Activated CD4-positive, alpha-beta T cell treated with anti-CD3 and anti-CD28 coated beads for 36 hours (primary cell): ENCODE data around the gene ATPAF2. TPM values are rescaled to one million over a fixed set of nuclear protein-coding genes. Genes with fewer than 3 reads are reported as not detected.

ENCODE experiments used
- ATAC-seq: fragments of 200-7000 bp; cut with Tn5 transposase; one replicate; pipeline ENCODE4 v1.10.0; 2021; ENCODE audit warnings: mild to moderate bottlenecking, moderate library complexity
- CTCF ChIA-PET: fragments of 350-600 bp; sonication (Branson Sonifier 250); formaldehyde crosslinking; loops from one replicate; lab custom pipeline; 2021; ENCODE audit warnings: antibody characterized with exemption; lab: Charles Lee
- POLR2A ChIA-PET: fragments of 350-600 bp; sonication (Branson Sonifier 250); formaldehyde crosslinking; loops from one replicate; lab custom pipeline; 2021; ENCODE audit warnings: antibody characterized with exemption, inconsistent platforms; lab: Charles Lee
- DNase-seq: peaks from one replicate; pipeline ENCODE4 v3.0.0-alpha.2; 2020
- H3K27ac Mint-ChIP-seq: one replicate; pipeline ENCODE4 v1.8.0; 2021; ENCODE audit warnings: mixed read lengths
- H3K27me3 Mint-ChIP-seq: one replicate; pipeline ENCODE4 v1.8.0; 2021; ENCODE audit warnings: mixed read lengths
- H3K36me3 Mint-ChIP-seq: one replicate; pipeline ENCODE4 v1.8.0; 2021; ENCODE audit warnings: low read depth, mixed read lengths
- H3K4me1 Mint-ChIP-seq: one replicate; pipeline ENCODE4 v1.8.0; 2021; ENCODE audit warnings: mixed read lengths
- H3K4me3 Mint-ChIP-seq: one replicate; pipeline ENCODE4 v1.8.0; 2021; ENCODE audit warnings: mild to moderate bottlenecking, moderate library complexity, mixed read lengths
- H3K9me3 Mint-ChIP-seq: one replicate; pipeline ENCODE4 v1.8.0; 2021; ENCODE audit warnings: low read depth, mixed read lengths
- intact Hi-C, 2 experiments: fragments of 100-400 bp; cut with DNase I in 1 of 2; cut with micrococcal nuclease in 1 of 2; formaldehyde crosslinking; loops; one replicate each; pipeline versions ENCODE4 v1.14.2 to v1.15.1; 2022 to 2024; cut with DNase I, micrococcal nuclease
- total RNA-seq, 2 experiments: library from RNA; stranded (reverse); gene quantifications; one replicate each; pipeline ENCODE4 v1.2.3, GENCODE V29; 2021

ATPAF2 gene
- total RNA-seq, 2 experiments from 2014 or later = 32.9 to 40.3 TPM

DNA sequence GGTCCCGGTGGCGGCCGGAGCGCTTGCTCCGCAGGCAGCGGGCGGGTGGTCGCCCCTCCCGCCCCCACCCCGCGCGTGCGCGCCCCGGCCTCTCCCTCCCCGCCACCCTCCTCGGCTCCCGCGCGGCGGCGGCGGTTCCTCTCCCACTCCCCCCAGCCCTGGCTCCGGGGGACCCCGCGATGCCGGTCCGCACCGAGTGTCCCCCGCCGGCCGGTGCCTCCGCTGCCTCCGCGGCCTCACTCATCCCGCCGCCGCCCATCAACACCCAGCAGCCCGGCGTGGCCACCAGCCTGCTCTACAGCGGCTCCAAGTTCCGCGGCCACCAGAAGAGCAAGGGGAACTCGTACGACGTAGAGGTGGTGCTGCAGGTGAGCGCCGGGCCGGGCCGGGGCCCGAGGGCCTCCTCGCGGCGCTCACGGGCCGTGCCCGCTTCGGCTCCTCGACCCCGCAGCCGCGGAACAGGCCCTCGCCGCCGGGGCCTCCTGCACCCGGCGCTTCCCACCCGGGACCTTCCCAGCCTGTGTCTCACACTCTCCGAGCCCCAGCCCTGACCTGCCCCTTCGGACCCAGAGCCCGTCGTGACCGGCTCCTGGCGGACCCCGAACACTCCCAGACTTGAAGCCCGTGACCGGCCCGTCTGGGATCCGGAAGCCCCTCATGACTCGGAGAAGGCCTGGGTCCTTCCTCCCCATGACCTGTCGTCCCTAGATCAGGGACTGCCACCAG lies 730 bp upstream of the ATPAF2 start:
- DNase-seq = no peak
- ATAC-seq = peak; percentile 4
- POLR2A ChIA-PET = no interaction called here
- Mint-ChIP-seq H3K9me3 (no peaks in the 10 kb centered on the region), H3K36me3 (peaks cover 9% of the 10 kb centered on the region), H3K4me1 (peaks cover 49% of the 10 kb centered on the region), H3K4me3 (peak overlapping the region; percentile 91), H3K27ac (peak overlapping the region; percentile 92), H3K27me3 (no peaks in the 10 kb centered on the region)
- intact Hi-C loops = loop anchor here (1.0 to 5.0 kb wide), 19 partner anchors 48 to 802 kb away; partner anchors contain the start of genes ALKBH5 (in 2 of the 2), DRC3 (in 2 of the 2), DRG2 (in 2 of the 2) and PEMT (in 2 of the 2)
- CTCF ChIA-PET = no interaction called here

DNA sequence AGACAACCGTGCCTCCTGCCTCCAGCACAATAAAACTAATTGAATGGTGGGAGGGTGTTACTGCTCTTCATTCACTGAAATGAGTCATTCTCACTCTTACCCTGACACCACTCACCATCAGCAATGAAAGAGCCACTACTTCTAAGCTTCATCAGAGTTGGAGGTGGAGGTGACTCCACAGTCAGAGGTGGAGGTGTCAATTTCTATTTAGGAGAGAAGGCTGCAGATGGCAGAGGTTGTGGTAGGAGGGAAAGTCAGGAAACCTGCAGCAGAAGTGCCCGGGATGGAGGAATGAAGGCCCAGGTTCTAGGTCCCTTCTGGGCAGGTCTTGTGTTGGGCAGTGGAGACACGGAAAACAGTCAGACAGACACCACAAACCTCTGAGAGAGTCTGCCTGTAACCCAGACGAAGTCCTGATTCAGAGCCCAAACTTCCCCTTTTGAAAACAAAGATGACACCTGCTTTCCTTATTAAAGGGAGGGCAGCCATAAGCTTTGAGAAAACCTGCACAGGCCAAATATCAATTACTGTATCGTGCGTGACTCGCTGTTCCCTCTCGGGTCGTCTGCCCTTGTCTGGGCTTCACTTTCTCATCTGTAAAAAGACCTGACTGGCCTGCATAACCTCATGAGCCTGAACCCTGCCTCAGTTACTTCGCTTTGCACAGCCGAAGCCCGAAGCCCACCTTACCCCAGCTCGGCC lies 668 bp downstream of the ATPAF2 start:
- H3K27ac Mint-ChIP-seq = peak overlapping the region; percentile 92
- no peaks in the 10 kb centered on the region for H3K9me3 Mint-ChIP-seq
- DNase-seq (peak; percentile 50), ATAC-seq (peak; percentile 56)
- intact Hi-C loops = loop anchor here (2.0 kb wide), 6 partner anchors 223 to 561 kb away; partner anchors contain the start of genes MED9 (in 1 of the 2), MIEF2 (in 1 of the 2) and PEMT (in 1 of the 2)
- peak overlapping the region; percentile 91 for H3K4me3 Mint-ChIP-seq
- H3K27me3 Mint-ChIP-seq = no peaks in the 10 kb centered on the region
- H3K36me3 Mint-ChIP-seq = peaks cover 9% of the 10 kb centered on the region
- ChIA-PET CTCF (interaction anchor here (0.6 to 1.7 kb wide), 6 partner anchors 9 to 673 kb away, joined by 3 to 6 read pairs (median 3); no protein-coding TSS in a partner anchor), POLR2A (interaction anchor here (0.7 to 1.0 kb wide), 2 partner anchors 80 to 185 kb away, joined by 3 to 4 read pairs; no protein-coding TSS in a partner anchor)
- peaks cover 53% of the 10 kb centered on the region for H3K4me1 Mint-ChIP-seq

DNA sequence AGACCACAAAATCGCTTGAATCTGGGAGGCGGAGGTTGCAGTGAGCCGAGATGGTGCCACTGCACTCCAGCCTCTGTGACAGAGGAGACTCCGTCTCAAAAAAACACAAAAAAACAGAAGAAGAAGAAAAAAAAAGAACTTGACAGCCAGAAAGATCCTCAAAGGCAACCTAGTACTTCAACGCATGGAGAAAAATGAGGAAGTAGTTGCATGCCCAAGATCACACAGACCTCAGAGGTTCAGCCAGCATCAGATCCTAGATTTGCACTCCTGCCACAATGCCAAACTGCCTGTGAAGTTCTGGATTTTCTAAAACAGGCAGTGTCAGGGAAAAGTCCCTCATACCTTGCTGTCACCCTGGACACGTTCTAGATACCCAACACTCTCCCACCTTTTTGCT lies 1.5 kb downstream of the ATPAF2 start:
- Mint-ChIP-seq H3K4me1 (peaks cover 55% of the 10 kb centered on the region), H3K4me3 (peak overlapping the region; percentile 91), H3K27me3 (no peaks in the 10 kb centered on the region), H3K36me3 (peaks cover 9% of the 10 kb centered on the region), H3K27ac (peak overlapping the region; percentile 92), H3K9me3 (no peaks in the 10 kb centered on the region)
- CTCF ChIA-PET = interaction anchor here (0.8 to 3.8 kb wide), 3 partner anchors 9 to 148 kb away, joined by 3 to 12 read pairs (median 6); no protein-coding TSS in a partner anchor
- DNase-seq (no peak), ATAC-seq (no peak)
- intact Hi-C loops = no loop called here
- POLR2A ChIA-PET = interaction anchor here (1.0 kb wide), 1 partner anchor 79 kb away, joined by 3 read pairs; no protein-coding TSS in a partner anchor

DNA sequence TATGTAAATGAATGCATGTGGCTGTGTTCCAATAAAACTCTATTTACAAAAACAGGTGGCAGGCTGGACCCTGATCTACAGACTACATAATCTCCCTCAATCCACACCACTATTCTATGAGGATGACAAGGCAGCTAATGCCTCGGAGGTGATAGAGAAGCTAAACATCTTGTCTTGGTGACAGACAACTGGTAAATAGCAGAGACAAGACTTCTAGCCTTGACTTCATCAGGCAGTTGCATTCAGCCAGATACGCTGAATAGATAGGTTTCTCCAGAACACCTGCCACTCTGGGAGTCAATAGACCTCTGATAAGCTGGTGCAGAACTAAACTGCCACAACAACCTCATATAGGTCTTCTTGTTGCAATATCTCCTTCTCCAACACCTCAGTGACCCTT lies 3.3 kb downstream of the ATPAF2 start:
- no peak for DNase-seq
- no peak for ATAC-seq
- Mint-ChIP-seq H3K4me1 (peaks cover 41% of the 10 kb centered on the region), H3K4me3 (no peak overlapping the region), H3K27ac (no peak overlapping the region), H3K36me3 (peaks cover 9% of the 10 kb centered on the region), H3K9me3 (no peaks in the 10 kb centered on the region), H3K27me3 (no peaks in the 10 kb centered on the region)
- POLR2A ChIA-PET = no interaction called here
- intact Hi-C loops = no loop called here
- CTCF ChIA-PET = interaction anchor here (0.5 to 4.4 kb wide), 10 partner anchors 13 to 223 kb away, joined by 3 to 42 read pairs (median 4); partner anchors contain the start of genes DRC3 and TOM1L2

DNA sequence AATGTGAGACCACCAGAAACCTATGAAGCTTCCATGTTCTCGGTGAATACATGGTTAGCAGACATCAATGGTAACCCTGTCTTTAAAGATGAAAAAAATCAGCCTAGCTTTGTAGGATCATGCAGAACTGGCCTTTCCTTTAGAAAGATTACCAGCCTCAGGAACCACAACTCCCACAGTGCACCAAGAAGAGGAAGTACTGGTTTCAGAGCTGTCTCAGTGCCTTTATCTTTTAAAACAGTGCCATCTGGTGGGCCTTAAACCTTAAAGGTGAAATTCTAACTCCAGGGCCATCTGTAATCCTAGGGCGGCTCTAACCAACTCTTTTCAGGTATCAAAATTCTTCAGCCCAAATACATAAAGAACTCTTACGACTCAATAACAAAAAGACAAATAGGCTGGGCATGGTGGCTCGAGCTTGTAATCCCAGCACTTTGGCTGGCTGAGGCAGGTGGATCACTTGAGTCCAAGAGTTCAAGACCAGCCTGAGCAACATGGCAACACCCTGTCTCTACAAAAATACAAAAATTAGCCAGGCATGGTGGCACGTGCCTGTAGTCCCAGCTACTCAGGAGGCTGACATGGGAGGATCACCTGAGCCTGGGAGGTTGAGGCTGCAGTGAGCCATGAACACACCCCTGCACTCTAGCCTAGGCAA lies 5.4 kb downstream of the ATPAF2 start:
- DNase-seq (peak; percentile 69), ATAC-seq (peak; percentile 69)
- peaks cover 4% of the 10 kb centered on the region for H3K36me3 Mint-ChIP-seq
- no peak overlapping the region for H3K27ac Mint-ChIP-seq
- peaks cover 31% of the 10 kb centered on the region for H3K4me1 Mint-ChIP-seq
- no peak overlapping the region for H3K4me3 Mint-ChIP-seq
- H3K9me3 Mint-ChIP-seq = no peaks in the 10 kb centered on the region
- H3K27me3 Mint-ChIP-seq = no peaks in the 10 kb centered on the region
- intact Hi-C loops = loop anchor here (1.0 to 2.0 kb wide), 6 partner anchors 39 to 352 kb away; partner anchors contain the start of gene RAI1 (in 1 of the 2)
- POLR2A ChIA-PET = no interaction called here
- CTCF ChIA-PET = interaction anchor here (0.5 to 4.4 kb wide), 28 partner anchors 11 to 754 kb away, joined by 3 to 42 read pairs (median 4); partner anchors contain the start of gene LLGL1

DNA sequence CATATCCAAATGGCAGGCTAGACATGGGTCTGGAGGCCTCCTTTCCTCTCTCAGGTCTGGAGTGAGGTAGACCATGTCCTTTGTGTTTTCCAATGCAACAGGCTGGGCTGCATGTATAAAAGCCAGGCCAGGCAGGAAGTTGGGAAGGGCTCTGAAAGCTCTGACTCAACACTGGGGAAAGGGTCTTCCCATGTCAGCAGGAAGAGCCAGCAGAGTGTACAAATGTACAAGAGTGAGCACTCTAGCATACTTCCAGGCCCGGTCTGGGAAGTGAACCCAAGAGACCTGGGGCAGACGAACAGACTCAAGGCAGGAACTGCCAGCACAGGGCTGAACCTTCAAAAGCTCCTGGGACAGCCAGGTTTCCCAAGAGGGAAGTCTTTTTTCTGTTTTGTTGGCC lies 7.0 kb downstream of the ATPAF2 start:
- ChIA-PET CTCF (interaction anchor here (0.8 to 4.1 kb wide), 4 partner anchors 9 to 133 kb away, joined by 3 to 28 read pairs (median 5); no protein-coding TSS in a partner anchor), POLR2A (no interaction called here)
- Mint-ChIP-seq H3K27me3 (no peaks in the 10 kb centered on the region), H3K36me3 (peaks cover 6% of the 10 kb centered on the region), H3K4me3 (no peak overlapping the region), H3K27ac (no peak overlapping the region), H3K9me3 (no peaks in the 10 kb centered on the region), H3K4me1 (peaks cover 20% of the 10 kb centered on the region)
- DNase-seq (no peak), ATAC-seq (no peak)
- intact Hi-C loops = loop anchor here in 1 of 2 experiments (2.0 kb wide), 2 partner anchors 37 to 219 kb away; no protein-coding TSS in a partner anchor

DNA sequence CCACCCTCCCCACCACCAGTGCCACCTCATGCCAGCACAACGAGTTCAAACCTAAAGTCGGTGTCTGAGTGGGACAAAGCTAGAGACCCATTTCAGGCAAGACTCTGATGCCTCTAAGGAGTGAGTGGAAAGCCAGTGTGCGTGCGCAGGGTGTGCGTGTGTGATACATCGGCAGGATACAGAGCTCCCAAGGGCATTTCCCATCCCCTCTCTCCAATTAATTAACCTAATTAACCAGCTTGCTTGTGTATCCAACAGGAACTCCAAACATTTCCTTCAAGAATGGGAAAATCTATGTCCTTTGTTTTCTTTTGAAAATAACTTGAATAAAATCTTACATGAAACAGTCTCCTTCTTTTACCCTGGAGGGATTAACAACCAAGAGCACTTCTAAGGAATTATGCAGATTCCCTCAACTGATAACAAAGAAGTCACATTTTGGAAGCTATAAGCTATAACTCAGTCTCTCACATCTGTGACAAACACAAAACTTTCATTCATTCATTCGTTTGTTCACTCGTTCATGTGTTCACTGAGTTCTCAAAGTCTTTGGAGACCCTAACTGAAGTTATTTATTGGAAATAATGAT lies 9.9 kb downstream of the ATPAF2 start:
- Mint-ChIP-seq H3K36me3 (peaks cover 11% of the 10 kb centered on the region), H3K4me1 (peaks cover 26% of the 10 kb centered on the region), H3K9me3 (no peaks in the 10 kb centered on the region), H3K4me3 (no peak overlapping the region), H3K27me3 (no peaks in the 10 kb centered on the region), H3K27ac (no peak overlapping the region)
- ATAC-seq = no peak
- intact Hi-C loops = loop anchor here in 1 of 2 experiments (10.0 kb wide), 1 partner anchor 674 kb away; no protein-coding TSS in a partner anchor
- no peak for DNase-seq
- POLR2A ChIA-PET = interaction anchor here (0.6 kb wide), 1 partner anchor 102 kb away, joined by 4 read pairs; no protein-coding TSS in a partner anchor
- CTCF ChIA-PET = interaction anchor here (0.7 to 1.8 kb wide), 5 partner anchors 9 to 143 kb away, joined by 3 to 6 read pairs (median 3); no protein-coding TSS in a partner anchor

DNA sequence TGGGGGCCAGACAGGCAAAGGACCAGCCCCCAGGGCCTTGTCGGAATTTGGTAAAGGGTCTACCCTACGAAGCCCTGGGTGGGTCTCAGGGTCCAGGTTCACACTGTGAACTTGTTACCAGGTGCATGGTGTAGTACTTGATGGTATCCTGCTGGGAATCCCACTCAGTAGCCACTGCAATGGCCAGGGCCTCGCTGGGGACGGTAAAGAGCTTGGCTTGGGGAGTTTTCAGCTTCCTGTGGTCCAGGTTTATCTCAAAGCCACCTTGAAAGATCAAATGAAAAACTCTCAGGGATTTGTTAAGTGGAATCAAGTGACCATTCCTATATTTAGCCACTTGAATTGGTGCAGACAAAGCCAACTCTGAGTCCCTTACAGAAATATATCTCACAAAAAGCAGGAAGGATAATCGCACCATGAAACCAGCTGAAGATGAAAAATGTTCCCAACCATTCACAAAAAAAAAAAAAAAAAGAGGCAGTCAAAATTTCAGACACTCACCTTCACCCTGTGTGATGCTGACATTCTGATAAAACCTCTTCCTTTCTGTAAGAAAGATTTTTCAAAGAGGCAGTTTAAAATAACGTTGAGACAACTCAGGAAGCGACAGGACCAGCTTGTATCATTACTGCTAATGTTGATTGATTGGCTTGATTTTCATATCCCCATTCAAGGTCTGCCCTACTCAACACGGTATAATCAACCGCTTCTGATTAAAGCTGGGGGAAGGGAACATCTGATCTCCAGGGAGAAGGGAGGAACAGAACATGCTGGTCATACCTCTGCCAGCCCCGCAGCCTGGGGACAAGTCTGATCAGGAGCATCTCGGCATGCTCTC lies 10.6 kb downstream of the ATPAF2 start:
- Mint-ChIP-seq H3K27ac (no peak overlapping the region), H3K9me3 (no peaks in the 10 kb centered on the region), H3K4me1 (peaks cover 23% of the 10 kb centered on the region), H3K4me3 (no peak overlapping the region), H3K36me3 (peaks cover 11% of the 10 kb centered on the region), H3K27me3 (no peaks in the 10 kb centered on the region)
- DNase-seq (no peak), ATAC-seq (no peak)
- intact Hi-C loops = loop anchor here in 1 of 2 experiments (10.0 kb wide), 1 partner anchor 674 kb away; no protein-coding TSS in a partner anchor
- CTCF ChIA-PET = interaction anchor here (0.6 to 1.8 kb wide), 6 partner anchors 9 to 138 kb away, joined by 3 to 6 read pairs (median 4); no protein-coding TSS in a partner anchor
- POLR2A ChIA-PET = no interaction called here

DNA sequence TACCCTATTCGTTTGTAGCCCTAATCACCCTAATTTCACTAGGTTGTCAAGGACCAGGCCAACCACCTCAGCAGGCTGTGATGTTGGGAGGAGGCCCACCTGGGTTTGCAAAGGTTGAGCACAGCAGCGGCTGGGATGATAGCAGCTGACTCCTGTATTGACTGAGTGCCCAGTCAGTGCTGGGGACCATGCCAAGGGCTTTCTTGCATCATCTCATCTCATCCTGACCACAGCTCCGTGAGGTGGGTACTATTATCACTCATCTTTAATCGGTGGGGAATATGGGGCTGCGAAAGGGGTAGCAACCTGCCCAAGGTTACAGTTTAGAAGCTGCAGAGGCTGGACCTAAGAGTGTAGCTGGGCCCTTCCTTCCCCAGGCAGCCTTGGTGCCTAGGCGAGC lies 11.7 kb downstream of the ATPAF2 start:
- no peak overlapping the region for H3K4me3 Mint-ChIP-seq
- ChIA-PET CTCF (interaction anchor here (0.6 to 1.7 kb wide), 4 partner anchors 23 to 469 kb away, joined by 3 to 4 read pairs (median 3); no protein-coding TSS in a partner anchor), POLR2A (no interaction called here)
- no peaks in the 10 kb centered on the region for H3K27me3 Mint-ChIP-seq
- H3K4me1 Mint-ChIP-seq = peaks cover 13% of the 10 kb centered on the region
- no peak overlapping the region for H3K27ac Mint-ChIP-seq
- no peaks in the 10 kb centered on the region for H3K9me3 Mint-ChIP-seq
- DNase-seq (no peak), ATAC-seq (no peak)
- intact Hi-C loops = loop anchor here in 1 of 2 experiments (10.0 kb wide), 1 partner anchor 672 kb away; no protein-coding TSS in a partner anchor
- peaks cover 11% of the 10 kb centered on the region for H3K36me3 Mint-ChIP-seq
